ENCODE results near the gene FBF1. TPM values are rescaled to one million over a fixed set of nuclear protein-coding genes. Genes with fewer than 3 reads are reported as not detected.

The FBF1 gene
- total RNA-seq, 4 donors from 2014 or later: 4.7 to 8.8 (median 7.0) TPM

GRCh38 chr17:75895370-75896155 lies 45.3 kb downstream of the FBF1 start:
- TF ChIP-seq CTCF (IDR thresholded peaks at IDR 0.05): no peak
- no peak for DNase-seq (ENCODE audit: low spot score)
- ATAC-seq (ENCODE audit: low FRiP score): no peak

- TF ChIP-seq CTCF (IDR thresholded peaks at IDR 0.05): no peak
- no peak for DNase-seq (ENCODE audit: low spot score)
- ATAC-seq (ENCODE audit: low FRiP score): no peak
These were observed 46.7 kb downstream of the FBF1 start for GRCh38 chr17:75894049-75894733.

GRCh38 chr17:75893305-75894048 lies 47.4 kb downstream of the FBF1 start:
- no peak for TF ChIP-seq CTCF (IDR thresholded peaks at IDR 0.05)
- no peak for ATAC-seq (ENCODE audit: low FRiP score)
- no peak for DNase-seq (ENCODE audit: low spot score)

DNA sequence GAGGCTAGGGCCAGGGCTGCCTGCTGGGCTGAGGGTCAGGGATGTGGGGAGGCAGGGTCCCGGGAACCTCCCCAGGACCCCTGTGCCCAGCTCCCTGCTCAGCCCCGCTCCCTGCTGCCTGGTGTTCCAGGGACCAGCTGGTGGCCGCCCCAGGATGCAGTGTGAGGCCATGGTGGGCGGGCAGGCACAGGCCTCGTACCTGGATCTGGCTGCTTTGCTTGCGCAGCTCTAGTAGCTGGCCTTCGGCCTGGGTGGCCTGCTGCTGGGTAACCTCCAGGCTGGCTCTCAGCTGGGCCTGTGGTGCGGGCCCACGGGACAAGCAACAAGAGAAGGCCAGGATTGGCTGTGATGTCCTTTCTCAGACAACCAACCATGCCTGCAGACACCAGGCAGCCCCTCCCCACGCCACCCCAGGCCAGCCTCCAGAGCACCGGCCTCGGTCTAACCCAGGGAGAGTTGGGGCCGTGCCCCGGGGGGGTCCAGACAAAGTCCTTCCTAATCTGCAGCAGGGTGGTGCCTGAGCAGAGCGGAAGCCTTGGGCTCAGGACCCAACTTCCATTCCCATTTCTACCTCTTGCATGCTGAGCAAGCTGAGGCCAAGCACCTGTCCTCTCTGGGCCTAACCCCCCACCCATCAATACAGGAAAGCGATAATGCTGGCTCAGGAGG lies 48.2 kb downstream of the FBF1 start:
- no peak for ATAC-seq (ENCODE audit: low FRiP score)
- no peak for TF ChIP-seq CTCF (IDR thresholded peaks at IDR 0.05)
- DNase-seq (ENCODE audit: low spot score): no peak

DNA sequence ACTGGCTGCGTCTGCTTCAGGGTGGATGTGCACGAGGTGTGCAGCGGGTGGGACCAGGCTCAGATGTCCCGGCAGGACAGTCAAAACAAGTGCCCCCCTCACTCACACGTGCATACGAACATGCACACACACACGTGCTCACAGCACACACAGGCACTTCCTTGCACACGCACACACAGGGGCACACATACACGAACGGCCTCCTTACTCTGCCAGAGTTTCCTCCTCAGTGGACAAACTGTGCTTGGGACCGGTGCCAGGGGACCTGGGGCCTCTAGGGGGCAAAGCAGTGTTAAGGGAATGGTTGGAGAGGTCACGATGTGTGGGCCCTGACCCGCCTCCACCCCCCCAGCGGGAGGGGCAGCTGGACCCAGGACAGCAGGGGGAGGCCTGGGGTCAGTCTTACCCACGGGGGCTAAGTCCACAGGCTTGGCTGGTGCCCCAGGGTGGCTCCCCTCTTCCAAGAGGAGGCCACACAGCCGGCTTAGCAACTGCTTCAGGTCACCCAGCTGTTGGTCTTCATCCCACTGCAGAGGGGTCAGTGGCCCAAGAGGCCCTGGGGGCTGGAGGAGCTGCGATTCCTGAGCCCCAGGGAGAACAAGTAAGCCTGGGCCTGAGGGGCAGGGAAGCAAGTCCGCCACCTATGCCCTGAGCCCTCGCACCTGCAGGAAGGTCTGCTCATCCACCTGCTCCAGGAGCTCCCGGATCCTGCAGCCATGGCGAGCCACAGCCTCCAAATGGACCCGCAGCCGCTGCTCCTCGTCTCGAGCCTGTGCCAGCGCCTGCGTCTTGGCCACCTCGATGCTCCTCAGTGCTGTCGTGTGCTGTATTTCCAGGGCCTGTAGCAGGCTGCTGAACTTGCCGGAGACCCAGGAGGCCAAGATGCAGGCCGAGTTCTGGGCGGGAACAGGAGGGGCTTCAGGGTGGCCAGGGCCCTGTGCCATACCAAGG lies 49.0 kb downstream of the FBF1 start:
- ATAC-seq (ENCODE audit: low FRiP score) (no peak), DNase-seq (ENCODE audit: low spot score) (no peak)
- no peak for TF ChIP-seq CTCF (IDR thresholded peaks at IDR 0.05)
